Measurements from ENCODE around the gene IVL. TPM values are rescaled to one million over a fixed set of nuclear protein-coding genes. Genes with fewer than 3 reads are reported as not detected.

Gene IVL
- not detected for total RNA-seq
- long read RNA-seq, donor 1 = 0 reads
- long read RNA-seq, donor 2 = 0 reads

GRCh38 chr1:152907686-152908601, at the start of gene IVL:
IVL (plus strand) TSS chr1:152908546; CDS start chr1:152909798, 1,252 bp downstream.
- DNase-seq = no peak
- no peaks in the 10 kb centered on the region for H3K36me3 ChIP-seq (ENCODE audit: low read depth)
- H3K4me3 ChIP-seq = no peak within 1 kb of the TSS
- intact Hi-C loops (cut with DNase I, micrococcal nuclease) = no loop called here
- TF ChIP-seq CTCF (IDR thresholded peaks at IDR 0.05) = no peak
- H3K9me3 ChIP-seq = no peaks in the 10 kb centered on the region
- no peaks in the 10 kb centered on the region for H3K4me1 ChIP-seq (ENCODE audit: low read depth)
- ATAC-seq = no peak

GRCh38 chr1:152859696-152860095, 48.6 kb upstream of the IVL start, which contains the start of gene LCE7A:
LCE7A (plus strand) TSS chr1:152859996; CDS start chr1:152860698, 702 bp downstream.
- Histone ChIP-seq H3K36me3 (ENCODE audit: low read depth) (no peaks in the 10 kb centered on the region), H3K4me3 (no peak within 1 kb of the TSS), H3K4me1 (ENCODE audit: low read depth) (no peaks in the 10 kb centered on the region), H3K9me3 (no peaks in the 10 kb centered on the region)
- ATAC-seq (no peak), DNase-seq (no peak)
- intact Hi-C loops (cut with DNase I, micrococcal nuclease) = no loop called here
- no peak for TF ChIP-seq CTCF (IDR thresholded peaks at IDR 0.05)

GRCh38 chr1:152860129-152860528, 48.2 kb upstream of the IVL start:
- no peak overlapping the region for H3K4me3 ChIP-seq
- no peaks in the 10 kb centered on the region for H3K4me1 ChIP-seq (ENCODE audit: low read depth)
- no peaks in the 10 kb centered on the region for H3K36me3 ChIP-seq (ENCODE audit: low read depth)
- H3K9me3 ChIP-seq = no peaks in the 10 kb centered on the region
- no peak for TF ChIP-seq CTCF (IDR thresholded peaks at IDR 0.05)
- ATAC-seq = no peak
- no peak for DNase-seq
- intact Hi-C loops (cut with DNase I, micrococcal nuclease) = no loop called here

- ATAC-seq (no peak), DNase-seq (no peak)
- intact Hi-C loops (cut with DNase I, micrococcal nuclease) = no loop called here
- Histone ChIP-seq H3K4me1 (ENCODE audit: low read depth) (no peaks in the 10 kb centered on the region), H3K4me3 (no peak overlapping the region), H3K9me3 (no peaks in the 10 kb centered on the region), H3K36me3 (ENCODE audit: low read depth) (no peaks in the 10 kb centered on the region)
- no peak for TF ChIP-seq CTCF (IDR thresholded peaks at IDR 0.05)
These were observed 47.0 kb upstream of the IVL start for GRCh38 chr1:152861374-152861773.

GRCh38 chr1:152864443-152864842, 43.9 kb upstream of the IVL start:
- no peaks in the 10 kb centered on the region for H3K36me3 ChIP-seq (ENCODE audit: low read depth)
- DNase-seq = no peak
- no peaks in the 10 kb centered on the region for H3K9me3 ChIP-seq
- ATAC-seq = no peak
- no peak overlapping the region for H3K4me3 ChIP-seq
- no peak for TF ChIP-seq CTCF (IDR thresholded peaks at IDR 0.05)
- intact Hi-C loops (cut with DNase I, micrococcal nuclease) = no loop called here
- no peaks in the 10 kb centered on the region for H3K4me1 ChIP-seq (ENCODE audit: low read depth)
